ENCODE data around the gene PLXNA1.

Gene PLXNA1

GRCh38 chr3:126952983-126953660 lies 29.8 kb upstream of the PLXNA1 start:
- no peak for DNase-seq (ENCODE audit: low read depth)

- no peak for DNase-seq (ENCODE audit: low read depth)
Measured at GRCh38 chr3:126954141-126954842, 28.6 kb upstream of the PLXNA1 start.

- DNase-seq (ENCODE audit: low read depth): no peak
Measured at GRCh38 chr3:126955004-126955790, 27.7 kb upstream of the PLXNA1 start.

- DNase-seq (ENCODE audit: low read depth): no peak
Measured at GRCh38 chr3:126956361-126956760, 26.6 kb upstream of the PLXNA1 start.

- DNase-seq (ENCODE audit: low read depth): no peak
Measured at GRCh38 chr3:126956866-126957650, 25.9 kb upstream of the PLXNA1 start.

GRCh38 chr3:126957776-126958637 lies 24.9 kb upstream of the PLXNA1 start:
- DNase-seq (ENCODE audit: low read depth): no peak

- DNase-seq (ENCODE audit: low read depth): no peak
Measured at GRCh38 chr3:126958638-126959085, 24.3 kb upstream of the PLXNA1 start.

- DNase-seq (ENCODE audit: low read depth): no peak
Measured at GRCh38 chr3:126959136-126959920, 23.6 kb upstream of the PLXNA1 start.

GRCh38 chr3:126959921-126960603 lies 22.9 kb upstream of the PLXNA1 start:
- no peak for DNase-seq (ENCODE audit: low read depth)

- DNase-seq (ENCODE audit: low read depth): no peak
Measured at GRCh38 chr3:126960604-126960995, 22.3 kb upstream of the PLXNA1 start.

- no peak for DNase-seq (ENCODE audit: low read depth)
Measured at GRCh38 chr3:126961191-126961790, 21.6 kb upstream of the PLXNA1 start.

- DNase-seq (ENCODE audit: low read depth): no peak
Measured at GRCh38 chr3:126961791-126962461, 21.0 kb upstream of the PLXNA1 start.

- DNase-seq (ENCODE audit: low read depth): no peak
Measured at GRCh38 chr3:126962756-126963155, 20.2 kb upstream of the PLXNA1 start.

- no peak for DNase-seq (ENCODE audit: low read depth)
Measured at GRCh38 chr3:126963261-126964190, 19.4 kb upstream of the PLXNA1 start.

GRCh38 chr3:126964261-126964660 lies 18.7 kb upstream of the PLXNA1 start:
- DNase-seq (ENCODE audit: low read depth): no peak

GRCh38 chr3:126964950-126965349 lies 18.0 kb upstream of the PLXNA1 start:
- DNase-seq (ENCODE audit: low read depth): no peak

GRCh38 chr3:126965526-126966080 lies 17.3 kb upstream of the PLXNA1 start:
- DNase-seq (ENCODE audit: low read depth): no peak

Measured in CMK (cell line).